ENCODE results near the gene PTH2. TPM values are rescaled to one million over a fixed set of nuclear protein-coding genes. Genes with fewer than 3 reads are reported as not detected.
A peak's percentile ranks its signal among the peaks of the same experiment; 100 is the strongest.

The PTH2 gene
- total RNA-seq, 3 donors from 2014 or later = not detected

DNA sequence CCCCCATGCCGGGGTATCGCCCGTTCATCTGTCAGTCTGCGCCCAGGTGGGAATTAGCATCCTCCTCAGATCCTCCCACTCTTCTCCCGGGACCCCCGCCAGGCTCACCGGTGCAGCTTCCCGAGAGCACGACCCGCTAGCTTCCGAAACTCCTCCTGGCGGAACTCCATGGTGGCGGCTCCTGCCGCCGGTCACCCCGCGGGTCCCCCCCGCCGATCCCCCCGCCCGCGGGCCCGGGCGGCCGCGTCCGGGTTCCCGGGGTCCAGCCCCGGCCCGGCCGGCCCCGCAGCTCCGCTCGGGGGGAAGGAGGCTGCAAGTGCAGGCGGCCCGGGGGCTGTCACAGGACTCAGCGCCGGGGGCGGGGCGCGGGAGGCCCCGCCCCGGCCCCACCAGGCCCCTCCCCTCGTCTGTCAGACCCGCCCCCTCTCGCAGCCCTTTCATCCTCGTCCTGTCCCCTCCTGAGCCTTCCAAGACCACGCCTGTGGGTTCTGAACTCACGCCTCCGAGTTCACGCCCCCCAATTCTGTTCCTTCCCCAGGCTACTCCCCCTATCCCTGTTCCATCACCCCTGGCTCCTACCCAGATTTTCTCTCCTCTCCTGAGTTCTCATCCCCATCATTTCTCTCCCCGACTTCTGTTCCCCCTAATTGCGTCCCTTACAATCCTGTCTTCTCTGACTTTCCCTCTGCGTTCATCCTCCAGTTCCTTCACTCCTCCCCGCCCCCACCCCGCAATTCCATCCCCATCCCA, 18.1 kb upstream of the PTH2 start, which contains the start of gene SLC17A7:
SLC17A7 (minus strand) TSS at position 318 of the 750 bp plus-strand sequence; CDS start at position 170, 148 bp downstream.
- TF ChIP-seq CTCF (IDR thresholded peaks at IDR 0.05) = no peak
- Histone ChIP-seq H3K4me3 (no peak within 1 kb of the TSS), H3K36me3 (ENCODE audit: low read depth) (no peaks in the 10 kb centered on the region), H3K9me3 (no peaks in the 10 kb centered on the region), H3K4me1 (ENCODE audit: low read depth) (no peaks in the 10 kb centered on the region)
- DNase-seq (peak in 2 of 3 donors; percentile 40 to 63), ATAC-seq (no peak)
- intact Hi-C loops (cut with DNase I, micrococcal nuclease) = loop anchor here in 1 of 2 donors (5.0 kb wide), 1 partner anchor 49 kb away; no protein-coding TSS in a partner anchor

GRCh38 chr19:49440439-49441209, 17.4 kb upstream of the PTH2 start:
- DNase-seq = no peak
- ATAC-seq = no peak
- TF ChIP-seq CTCF (IDR thresholded peaks at IDR 0.05) = no peak
- no peaks in the 10 kb centered on the region for H3K36me3 ChIP-seq (ENCODE audit: low read depth)
- no peaks in the 10 kb centered on the region for H3K9me3 ChIP-seq
- H3K4me1 ChIP-seq (ENCODE audit: low read depth) = no peaks in the 10 kb centered on the region
- intact Hi-C loops (cut with DNase I, micrococcal nuclease) = loop anchor here in 1 of 2 donors (5.0 kb wide), 1 partner anchor 48 kb away; no protein-coding TSS in a partner anchor
- no peak overlapping the region for H3K4me3 ChIP-seq

- intact Hi-C loops (cut with DNase I, micrococcal nuclease) = loop anchor here in 1 of 2 donors (5.0 kb wide), 1 partner anchor 48 kb away; no protein-coding TSS in a partner anchor
- TF ChIP-seq CTCF (IDR thresholded peaks at IDR 0.05) = no peak
- Histone ChIP-seq H3K4me1 (ENCODE audit: low read depth) (no peaks in the 10 kb centered on the region), H3K36me3 (ENCODE audit: low read depth) (no peaks in the 10 kb centered on the region), H3K4me3 (no peak overlapping the region), H3K9me3 (no peaks in the 10 kb centered on the region)
- DNase-seq = no peak
- no peak for ATAC-seq
Measured at GRCh38 chr19:49439836-49440235, 16.6 kb upstream of the PTH2 start.

GRCh38 chr19:49438261-49438660, 15.0 kb upstream of the PTH2 start:
- no peaks in the 10 kb centered on the region for H3K9me3 ChIP-seq
- no peak for TF ChIP-seq CTCF (IDR thresholded peaks at IDR 0.05)
- H3K4me1 ChIP-seq (ENCODE audit: low read depth) = no peaks in the 10 kb centered on the region
- no peak overlapping the region for H3K4me3 ChIP-seq
- intact Hi-C loops (cut with DNase I, micrococcal nuclease) = no loop called here
- no peak for DNase-seq
- ATAC-seq = no peak
- H3K36me3 ChIP-seq (ENCODE audit: low read depth) = no peaks in the 10 kb centered on the region

DNA sequence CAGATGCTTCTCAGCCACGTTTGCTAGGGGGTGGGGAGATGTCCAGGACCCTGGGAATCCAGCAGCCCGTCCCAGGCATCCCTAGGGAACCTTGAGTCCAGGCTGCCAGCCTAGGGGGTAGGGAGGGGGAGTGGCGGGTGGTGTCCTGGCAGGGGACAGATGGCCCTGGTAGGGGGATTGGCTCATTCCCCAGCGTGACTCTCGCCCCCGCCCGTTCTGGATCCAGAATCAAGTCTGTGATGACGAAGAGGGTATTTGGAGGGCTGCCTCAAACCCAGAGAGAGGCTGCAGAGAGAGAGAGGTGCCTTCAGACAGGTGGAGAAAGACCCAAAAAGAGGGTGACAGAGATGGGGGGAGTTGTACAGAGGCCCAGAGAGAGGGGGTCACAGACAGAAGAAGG, 14.0 kb upstream of the PTH2 start:
- intact Hi-C loops (cut with DNase I, micrococcal nuclease) = no loop called here
- H3K4me3 ChIP-seq = no peak overlapping the region
- no peaks in the 10 kb centered on the region for H3K36me3 ChIP-seq (ENCODE audit: low read depth)
- DNase-seq (no peak), ATAC-seq (no peak)
- TF ChIP-seq CTCF (IDR thresholded peaks at IDR 0.05) = no peak
- H3K4me1 ChIP-seq (ENCODE audit: low read depth) = no peaks in the 10 kb centered on the region
- H3K9me3 ChIP-seq = no peaks in the 10 kb centered on the region
